Sigmoid colon (tissue), 7 donors: Measurements from ENCODE around the gene ZNF665. TPM values are rescaled to one million over a fixed set of nuclear protein-coding genes. Genes with fewer than 3 reads are reported as not detected.

Experiments used
- DNase-seq: peaks from one replicate; pipeline ENCODE4 v3.0.0-alpha.2; 2019
- H3K27ac ChIP-seq, 4 donors: fragments of 200-600 bp; sonication (generic); one replicate each; pipeline ENCODE4 v1.5.1; 2016 to 2019; ENCODE audit warnings: mild to moderate bottlenecking in 1 of 4
- H3K27me3 ChIP-seq, 3 donors: fragments of 200-600 bp; sonication (generic); one replicate each; pipeline ENCODE4 v1.5.1; 2019; ENCODE audit warnings: mild to moderate bottlenecking in 1 of 3
- H3K36me3 ChIP-seq, 4 donors: fragments of 200-600 bp; sonication (generic); one replicate each; pipeline ENCODE4 v1.5.1; 2016 to 2019
- H3K4me1 ChIP-seq, 4 donors: fragments of 200-600 bp; sonication (generic); one replicate each; pipeline ENCODE4 v1.5.1; 2017 to 2019
- H3K4me3 ChIP-seq, 4 donors: fragments of 200-600 bp; sonication (generic); one replicate each; pipeline ENCODE4 v1.5.1; 2017 to 2019; ENCODE audit warnings: mild to moderate bottlenecking in 2 of 4, moderate library complexity in 1 of 4
- H3K9me3 ChIP-seq, 4 donors: fragments of 200-600 bp in 3 of 4; sonication (generic) in 3 of 4; one replicate each; pipeline versions ENCODE4 v1.5.1 to v1.6.1; 2013 to 2019
- CTCF ChIP-seq, 4 experiments: fragments of 450-650 bp in 3 of 4; fragments of 200-600 bp in 1 of 4; IDR thresholded peaks; one replicate each; pipeline ENCODE4 v1.5.1; 2016 to 2019; ENCODE audit warnings: antibody characterized with exemption in 4 of 4, mild to moderate bottlenecking in 3 of 4, moderate library complexity in 2 of 4
- EP300 ChIP-seq, 4 donors: sonication (generic); formaldehyde crosslinking; IDR thresholded peaks; one replicate each; pipeline ENCODE4 v1.6.1; 2017; ENCODE audit warnings: antibody characterized with exemption in 4 of 4
- POLR2A ChIP-seq, 2 donors: fragments of 450-650 bp; IDR thresholded peaks; one replicate each; pipeline ENCODE4 v1.6.1; 2016; ENCODE audit warnings: antibody characterized with exemption in 2 of 2, mild to moderate bottlenecking in 2 of 2, moderate library complexity in 2 of 2
- POLR2AphosphoS5 ChIP-seq, 4 donors: sonication (generic); formaldehyde crosslinking; IDR thresholded peaks; one replicate each; pipeline ENCODE4 v1.6.1; 2017; ENCODE audit warnings: antibody characterized with exemption in 4 of 4
- WGBS, 2 donors: extraction: QIAGEN DNeasy Blood & Tissue Kit; methylation state at CpG; one replicate each; pipeline ENCODE4 v1.1.7; 2013; 5-methylcytosine and 5-hydroxymethylcytosine counted together
- intact Hi-C: fragments of 100-400 bp; cut with DNase I; formaldehyde crosslinking; loops from one replicate; pipeline ENCODE4 v1.15.1; 2023
- polyA plus RNA-seq, 3 donors: library from polyadenylated mRNA; stranded (reverse); fragments of 200-250 nt; gene quantifications; one replicate each; pipeline ENCODE4 v1.2.3, GENCODE V29; 2013
- total RNA-seq, 4 donors: library from RNA; depleted of rRNA; stranded (reverse); fragments of >200 nt; gene quantifications; one replicate each; pipeline ENCODE4 v1.1.0, GENCODE V29; 2016
- donor health status: healthy with polysubstance abuse.
- donor health status: Bipolar disorder and iron deficiency.
- donor health status: healthy.

The ZNF665 gene
- total and polyA plus RNA-seq, 7 donors = 0.92 to 16.8 (median 5.3) TPM

GRCh38 chr19:53156850-53157249 is 36.3 kb downstream of the ZNF665 start:
- no peak for DNase-seq
- TF ChIP-seq POLR2AphosphoS5 (IDR thresholded peaks at IDR 0.05) (no peak), POLR2A (IDR thresholded peaks at IDR 0.05) (no peak), CTCF (IDR thresholded peaks at IDR 0.05) (no peak), EP300 (IDR thresholded peaks at IDR 0.05) (no peak)
- Histone ChIP-seq H3K9me3 (no peaks in the 10 kb centered on the region), H3K27me3 (no peaks in the 10 kb centered on the region), H3K4me1 (peaks cover 0 to 21% (median 16%) of the 10 kb centered on the region in 4 donors), H3K4me3 (no peak overlapping the region), H3K27ac (no peak overlapping the region), H3K36me3 (peaks cover 0 to 26% (median 3%) of the 10 kb centered on the region in 4 donors)
- intact Hi-C loops = loop anchor here (5.0 kb wide), 1 partner anchor 40 kb away; no protein-coding TSS in a partner anchor
- WGBS, 2 donors = 88 to 97% methylated on average over 9 of the region's 9 CpGs

GRCh38 chr19:53147645-53148044 is 45.5 kb downstream of the ZNF665 start:
- Histone ChIP-seq H3K4me1 (no peaks in the 10 kb centered on the region), H3K4me3 (no peak overlapping the region), H3K27me3 (no peaks in the 10 kb centered on the region), H3K36me3 (peaks cover 5 to 93% (median 59%) of the 10 kb centered on the region in 4 donors), H3K27ac (no peak overlapping the region), H3K9me3 (peaks cover 24 to 39% (median 33%) of the 10 kb centered on the region in 4 donors)
- TF ChIP-seq POLR2A (IDR thresholded peaks at IDR 0.05) (no peak), CTCF (IDR thresholded peaks at IDR 0.05) (no peak), EP300 (IDR thresholded peaks at IDR 0.05) (no peak), POLR2AphosphoS5 (IDR thresholded peaks at IDR 0.05) (no peak)
- DNase-seq = no peak
- intact Hi-C loops = no loop called here

GRCh38 chr19:53140351-53140750 is 52.8 kb downstream of the ZNF665 start:
- Histone ChIP-seq H3K27me3 (no peaks in the 10 kb centered on the region), H3K27ac (no peak overlapping the region), H3K36me3 (peaks cover 13 to 43% (median 34%) of the 10 kb centered on the region in 4 donors), H3K9me3 (peaks cover 25 to 42% (median 37%) of the 10 kb centered on the region in 4 donors), H3K4me3 (no peak overlapping the region), H3K4me1 (no peaks in the 10 kb centered on the region)
- intact Hi-C loops = no loop called here
- no peak for DNase-seq
- no peak for TF ChIP-seq EP300 (IDR thresholded peaks at IDR 0.05)
- TF ChIP-seq POLR2AphosphoS5 (IDR thresholded peaks at IDR 0.05) = no peak
- TF ChIP-seq POLR2A (IDR thresholded peaks at IDR 0.05) = no peak
- no peak for TF ChIP-seq CTCF (IDR thresholded peaks at IDR 0.05)
- 97 to 98% methylated on average over 4 of the region's 4 CpGs for WGBS, 2 donors

GRCh38 chr19:53136432-53136831 is 56.7 kb downstream of the ZNF665 start:
- 90 to 95% methylated on average over 3 of the region's 3 CpGs for WGBS, 2 donors
- intact Hi-C loops = loop anchor here (10.0 kb wide), 1 partner anchor 142 kb away; no protein-coding TSS in a partner anchor
- peaks cover 0 to 16% (median 9%) of the 10 kb centered on the region in 4 donors for H3K4me1 ChIP-seq
- no peak for DNase-seq
- H3K27ac ChIP-seq = no peak overlapping the region
- H3K27me3 ChIP-seq = no peaks in the 10 kb centered on the region
- TF ChIP-seq POLR2A (IDR thresholded peaks at IDR 0.05) = no peak
- TF ChIP-seq CTCF (IDR thresholded peaks at IDR 0.05) = no peak
- TF ChIP-seq POLR2AphosphoS5 (IDR thresholded peaks at IDR 0.05) = no peak
- TF ChIP-seq EP300 (IDR thresholded peaks at IDR 0.05) = no peak
- peaks cover 7 to 36% (median 17%) of the 10 kb centered on the region in 4 donors for H3K9me3 ChIP-seq
- no peak overlapping the region for H3K4me3 ChIP-seq
- peaks cover 3 to 8% (median 6%) of the 10 kb centered on the region in 4 donors for H3K36me3 ChIP-seq
